NCI-H1105 treated with DMSO at 0.1 percent for 48 hours (cell line): ENCODE results near the gene DYNC1LI2.

Source experiments
- DNase-seq: peaks from one replicate; lab custom pipeline; 2025; lab: John Stamatoyannopoulos, UW

Gene DYNC1LI2

DNA sequence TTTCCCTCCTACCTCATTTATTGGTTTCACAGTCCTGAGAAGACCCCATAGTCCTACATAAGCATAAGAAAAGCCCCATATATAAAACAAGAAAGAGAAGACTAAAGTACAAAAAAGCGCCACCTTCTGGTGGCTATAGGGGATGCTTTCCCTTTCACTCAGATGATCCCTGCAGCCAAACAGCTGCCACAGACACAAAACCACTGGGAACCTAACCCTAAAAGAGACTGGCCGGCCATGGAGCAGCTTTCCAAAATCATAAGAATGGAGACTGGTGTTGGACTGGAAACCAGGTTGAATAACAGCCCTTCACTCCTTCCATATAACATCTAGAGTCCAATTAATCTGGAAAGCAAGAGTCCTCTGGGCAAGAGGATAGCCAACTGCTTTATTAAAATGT, 11.4 kb downstream of the DYNC1LI2 start:
- peak; percentile 10 for DNase-seq

DNA sequence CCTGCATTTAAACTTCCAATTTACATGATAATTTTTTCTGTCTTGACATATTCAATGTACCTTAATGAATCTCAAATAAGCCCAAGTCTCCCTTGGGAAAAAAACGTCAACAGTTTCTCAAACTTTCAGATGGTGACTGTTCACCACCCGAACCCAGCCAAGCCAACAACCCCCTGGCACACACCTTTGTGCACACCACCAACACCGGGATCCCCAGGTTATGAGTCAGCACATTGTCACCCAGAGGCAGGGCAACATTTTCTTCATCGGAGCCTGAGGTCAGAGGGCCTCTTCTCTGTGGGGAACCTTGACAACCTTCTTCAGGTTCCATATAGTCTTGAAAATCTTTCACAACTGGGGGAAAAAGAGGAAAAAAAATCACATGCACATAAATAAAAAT, 15.5 kb downstream of the DYNC1LI2 start:
- no peak for DNase-seq

DNA sequence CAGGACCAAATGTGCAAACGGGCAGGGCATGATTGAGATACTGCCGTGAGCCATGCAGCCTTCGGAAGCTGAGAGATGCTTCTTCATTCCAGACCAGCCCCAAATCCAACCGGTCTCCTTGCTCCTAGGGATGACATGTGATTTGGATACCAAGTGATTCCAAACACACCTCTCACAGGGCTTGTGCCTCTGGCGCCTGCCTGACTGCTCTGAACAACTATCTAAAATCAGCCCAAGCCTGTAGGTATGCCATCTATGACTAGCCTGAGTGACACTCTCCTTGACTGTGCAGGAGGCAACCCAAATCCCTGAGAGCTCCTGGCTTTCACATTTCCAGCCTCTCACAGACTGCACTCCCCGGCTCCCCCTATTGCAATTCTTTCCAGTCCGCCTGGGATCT, 20.3 kb downstream of the DYNC1LI2 start:
- no peak for DNase-seq

DNA sequence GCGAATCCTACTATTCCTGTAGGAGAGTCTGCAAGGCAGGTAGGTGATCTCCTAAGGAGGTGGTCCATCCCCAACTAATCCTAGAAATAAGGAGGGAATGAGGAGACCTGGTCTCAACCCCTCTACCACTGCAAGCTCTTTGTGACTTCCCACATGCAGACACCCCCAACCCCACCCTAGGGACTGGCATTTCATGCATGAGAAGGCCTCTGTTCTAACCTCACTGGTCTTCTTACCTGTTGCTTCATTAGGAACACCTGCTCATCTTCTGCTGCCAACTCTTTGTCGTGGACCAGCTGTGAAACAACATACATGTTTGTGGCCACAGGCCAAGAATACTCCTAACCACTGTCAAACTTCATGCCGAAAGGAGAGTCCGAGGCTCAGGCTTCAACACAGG, 22.6 kb downstream of the DYNC1LI2 start:
- DNase-seq = peak; percentile 33

DNA sequence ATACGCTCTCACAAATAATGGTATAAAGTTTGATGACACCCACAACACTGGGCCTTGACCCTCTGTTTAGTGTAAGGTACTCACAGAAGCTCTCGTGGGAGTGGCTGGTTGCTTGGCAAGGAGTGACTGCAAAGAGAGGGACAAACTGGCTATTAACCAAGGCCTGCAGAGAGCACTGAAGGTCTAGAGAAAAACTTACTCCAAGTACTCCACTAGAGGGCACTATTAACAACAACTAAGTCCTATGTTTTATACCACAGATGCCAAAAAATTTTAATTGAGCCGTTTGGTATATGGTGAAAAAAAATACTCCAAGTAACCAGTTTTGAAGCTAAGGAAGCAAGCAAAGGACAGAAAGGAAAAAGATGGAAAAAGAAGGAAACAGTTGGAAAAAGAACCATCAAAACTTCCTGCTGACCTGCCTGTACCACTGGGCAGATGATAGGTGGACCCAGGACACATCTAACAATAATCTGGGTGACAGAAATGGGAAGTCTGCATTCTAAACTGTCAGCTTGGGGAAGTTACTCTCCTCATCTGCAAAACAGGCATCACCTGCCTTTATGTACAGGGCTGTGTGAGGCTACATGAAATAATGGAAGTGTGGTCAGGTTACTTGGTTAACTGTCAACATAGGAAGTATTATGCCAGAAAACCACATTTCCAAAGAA, 23.2 kb downstream of the DYNC1LI2 start:
- peak; percentile 60 for DNase-seq

DNA sequence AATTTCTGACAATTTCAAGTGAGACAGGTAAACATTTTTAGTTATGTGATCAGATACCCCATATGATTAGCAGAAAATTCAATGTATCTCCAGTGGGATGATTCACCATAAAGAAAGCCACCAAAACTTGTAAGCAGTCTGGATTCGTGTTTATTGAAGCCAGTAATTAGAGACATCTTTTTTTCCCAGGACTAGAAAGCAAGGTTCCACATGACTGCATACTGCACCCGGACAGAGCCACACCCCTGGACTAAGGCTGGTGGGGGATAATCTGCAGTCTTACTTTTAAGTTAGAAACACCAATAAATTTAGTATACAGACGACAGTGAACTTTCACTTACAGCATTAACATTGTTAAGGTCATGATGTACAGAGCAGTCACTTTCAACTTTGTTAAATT, 30.6 kb downstream of the DYNC1LI2 start:
- no peak for DNase-seq

DNA sequence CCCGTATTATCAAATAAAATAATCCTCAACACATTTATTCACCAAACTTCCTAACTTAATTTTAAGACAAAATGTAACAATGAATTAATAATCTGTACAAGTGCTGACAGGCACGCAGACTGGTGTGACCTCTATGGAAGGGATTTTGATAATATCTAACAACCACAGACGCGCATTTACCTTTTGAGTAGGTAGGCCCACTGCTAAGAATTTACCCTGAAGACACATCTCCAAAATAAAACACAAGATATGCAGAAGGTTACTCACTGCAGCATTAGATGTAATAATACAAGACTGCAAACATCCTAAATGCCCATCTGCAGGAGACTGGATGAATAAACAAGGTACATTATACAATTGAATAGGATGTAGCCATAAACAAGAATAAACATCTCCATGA, 32.2 kb downstream of the DYNC1LI2 start:
- DNase-seq = no peak

DNA sequence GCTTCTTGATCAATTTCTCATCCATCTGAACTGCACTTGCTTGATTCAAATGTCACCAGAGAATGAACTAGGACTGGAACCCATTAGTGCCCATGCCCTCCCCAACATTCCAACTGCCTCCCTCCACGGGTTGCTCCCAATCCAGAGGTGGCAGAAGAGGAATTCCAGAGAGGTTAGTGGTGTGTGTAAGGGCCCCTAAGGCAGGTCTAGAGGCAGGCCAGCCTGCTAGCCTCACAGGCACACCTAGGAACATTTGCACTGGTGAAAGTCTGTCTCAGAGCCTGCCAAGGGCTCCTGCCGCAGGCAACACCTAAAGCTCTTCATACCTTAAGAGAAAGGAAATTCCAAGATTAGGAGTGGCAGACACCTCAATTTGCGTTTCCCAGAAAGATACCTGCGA, 33.6 kb downstream of the DYNC1LI2 start:
- no peak for DNase-seq

DNA sequence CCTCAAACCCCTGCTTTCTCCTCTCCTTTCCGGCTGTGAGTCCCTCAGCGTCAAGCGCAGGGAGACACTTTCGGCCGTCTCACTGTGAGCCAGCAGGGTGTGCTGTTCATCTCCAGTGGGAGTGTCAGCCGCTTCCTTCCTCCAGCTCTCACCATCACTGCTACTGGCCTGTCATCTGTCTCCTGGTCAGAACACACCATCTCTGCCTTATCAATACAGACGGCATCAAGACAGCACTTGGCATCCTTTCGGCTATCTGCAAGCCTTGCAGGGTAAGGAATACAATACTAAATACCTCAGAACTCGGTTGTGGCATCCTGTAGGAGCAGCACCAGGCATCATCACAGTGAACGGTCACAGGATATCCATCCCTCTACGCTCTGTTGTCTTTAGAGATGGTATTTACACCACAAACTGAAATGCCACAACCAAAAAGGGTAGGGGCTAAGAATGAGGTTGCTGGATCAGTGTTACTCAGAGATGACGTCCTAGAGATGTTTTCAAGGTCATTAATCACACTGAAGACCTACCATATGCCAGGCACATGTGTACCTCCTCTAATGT, 34.2 kb downstream of the DYNC1LI2 start:
- DNase-seq = no peak

DNA sequence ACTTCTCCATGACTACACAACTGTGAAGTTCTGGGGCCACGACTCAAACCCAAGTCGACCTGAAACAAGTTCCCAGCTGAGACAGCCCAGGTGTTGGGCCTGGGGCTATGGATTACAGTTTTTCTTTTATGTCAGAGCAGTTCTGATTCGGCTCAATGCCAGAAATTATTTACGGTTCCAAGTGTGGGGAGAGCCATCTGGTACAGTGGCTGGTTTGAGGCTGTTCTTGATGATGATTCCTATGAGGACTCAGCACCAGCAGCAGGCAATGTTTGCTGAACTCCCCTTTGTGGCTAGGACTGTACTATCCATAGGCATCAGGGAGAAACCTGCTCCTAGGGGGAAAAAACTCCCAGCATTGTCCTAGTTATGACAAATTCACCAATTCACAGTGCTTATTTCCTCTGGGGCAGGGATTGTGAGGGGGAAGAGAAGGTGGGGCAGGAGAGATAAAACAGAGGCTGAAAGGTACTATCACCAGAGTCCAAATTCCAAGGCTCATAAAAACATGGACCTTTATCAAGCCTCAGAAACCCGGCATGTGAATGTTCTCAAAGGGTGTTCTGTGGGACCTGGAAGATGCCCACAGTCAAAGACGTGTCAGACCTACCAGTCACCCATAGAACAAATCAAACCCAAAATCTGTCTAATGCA, 36.6 kb downstream of the DYNC1LI2 start:
- peak; percentile 26 for DNase-seq

DNA sequence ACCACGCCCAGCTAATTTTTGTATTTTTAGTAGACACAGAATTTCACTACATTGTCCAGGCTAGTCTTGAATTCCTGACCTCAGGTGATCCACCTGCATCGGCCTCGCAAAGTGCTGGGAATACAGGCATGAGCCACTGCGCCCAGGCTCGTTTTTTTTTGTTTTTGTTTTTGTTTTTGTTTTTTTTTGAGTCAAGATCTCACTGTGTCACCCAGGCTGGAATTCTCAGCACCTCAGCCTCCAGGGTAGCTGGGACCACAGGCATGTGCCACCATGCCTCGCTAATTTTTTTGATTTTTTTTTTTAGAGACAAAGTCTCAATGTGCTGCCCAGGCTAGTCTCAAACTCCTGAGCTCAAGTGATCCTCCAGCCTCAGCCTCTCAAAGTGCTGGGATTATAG, 37.3 kb downstream of the DYNC1LI2 start:
- no peak for DNase-seq

DNA sequence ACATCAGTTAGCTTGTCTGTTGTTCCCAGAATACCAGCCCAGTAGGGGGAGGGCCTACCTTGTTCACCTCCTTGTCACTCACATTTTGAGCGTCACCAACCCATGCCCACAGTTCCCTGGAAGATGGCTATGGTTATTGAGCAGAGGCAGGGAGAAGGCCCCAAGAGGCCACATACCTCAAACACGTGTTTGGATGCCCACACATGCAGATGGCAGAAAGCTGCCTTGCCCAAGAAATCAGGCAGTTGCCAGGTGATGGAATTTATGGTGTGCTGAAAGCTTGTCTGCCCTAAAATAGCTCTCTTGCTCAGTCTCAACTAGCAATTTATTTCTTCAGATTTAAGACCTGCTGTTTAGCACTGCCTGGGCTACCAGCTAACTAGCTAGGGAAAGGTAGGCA, 38.3 kb downstream of the DYNC1LI2 start:
- DNase-seq = no peak

DNA sequence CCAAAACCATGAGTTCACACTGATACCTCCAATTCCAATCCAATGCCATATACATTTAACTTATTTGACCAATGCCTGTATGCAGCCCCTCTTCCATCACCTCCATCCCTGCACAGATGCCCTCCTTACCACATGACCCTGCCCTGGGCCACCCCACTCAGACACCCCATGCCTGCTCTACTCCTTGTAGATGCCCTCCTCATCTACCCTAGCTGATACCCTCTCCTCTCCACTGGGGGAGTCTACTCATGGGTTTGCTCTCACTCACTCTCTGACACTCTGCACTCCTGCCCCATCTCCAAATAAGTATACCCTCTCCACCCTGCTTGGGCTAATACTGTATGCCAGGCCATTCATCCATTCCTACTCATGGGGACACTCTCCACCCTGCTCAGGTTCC, 38.9 kb downstream of the DYNC1LI2 start:
- no peak for DNase-seq

DNA sequence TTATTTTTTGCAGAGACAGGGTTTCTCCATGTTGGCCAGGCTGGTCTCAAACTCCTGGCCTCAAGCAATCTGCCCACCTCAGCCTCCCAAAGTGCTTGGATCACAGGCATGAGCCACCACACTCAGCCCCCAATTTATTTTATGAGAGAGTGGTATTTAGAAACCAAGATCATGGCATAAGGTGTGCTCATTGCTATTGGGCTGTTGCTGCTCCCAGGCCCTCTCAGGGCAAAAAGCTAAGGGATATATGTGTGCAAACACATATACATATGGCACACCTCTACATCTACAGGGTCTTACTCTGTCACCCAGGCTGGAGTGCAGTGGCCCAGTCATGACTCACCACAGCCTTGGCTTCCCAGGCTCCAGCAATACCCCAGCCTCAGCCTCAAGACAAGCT, 39.8 kb downstream of the DYNC1LI2 start:
- DNase-seq = no peak

DNA sequence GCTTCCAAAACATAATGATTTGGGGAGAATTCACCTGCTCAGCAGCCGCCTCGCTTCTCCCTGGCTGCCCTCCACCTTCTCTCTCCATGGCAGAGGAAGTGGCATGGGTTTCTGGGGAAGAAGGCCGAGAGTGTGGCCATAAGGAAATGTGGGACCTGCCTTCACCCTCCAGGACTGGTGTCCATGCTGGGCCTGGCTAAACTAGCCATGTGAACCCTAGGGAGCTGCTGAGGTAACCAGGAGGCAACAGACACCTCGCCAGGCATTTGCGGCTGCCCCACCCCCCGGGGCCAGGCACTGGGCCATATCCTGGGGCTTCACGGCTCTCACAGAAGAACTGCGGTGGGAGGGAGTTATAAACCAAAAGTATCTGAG, 44.9 kb downstream of the DYNC1LI2 start:
- no peak for DNase-seq

DNA sequence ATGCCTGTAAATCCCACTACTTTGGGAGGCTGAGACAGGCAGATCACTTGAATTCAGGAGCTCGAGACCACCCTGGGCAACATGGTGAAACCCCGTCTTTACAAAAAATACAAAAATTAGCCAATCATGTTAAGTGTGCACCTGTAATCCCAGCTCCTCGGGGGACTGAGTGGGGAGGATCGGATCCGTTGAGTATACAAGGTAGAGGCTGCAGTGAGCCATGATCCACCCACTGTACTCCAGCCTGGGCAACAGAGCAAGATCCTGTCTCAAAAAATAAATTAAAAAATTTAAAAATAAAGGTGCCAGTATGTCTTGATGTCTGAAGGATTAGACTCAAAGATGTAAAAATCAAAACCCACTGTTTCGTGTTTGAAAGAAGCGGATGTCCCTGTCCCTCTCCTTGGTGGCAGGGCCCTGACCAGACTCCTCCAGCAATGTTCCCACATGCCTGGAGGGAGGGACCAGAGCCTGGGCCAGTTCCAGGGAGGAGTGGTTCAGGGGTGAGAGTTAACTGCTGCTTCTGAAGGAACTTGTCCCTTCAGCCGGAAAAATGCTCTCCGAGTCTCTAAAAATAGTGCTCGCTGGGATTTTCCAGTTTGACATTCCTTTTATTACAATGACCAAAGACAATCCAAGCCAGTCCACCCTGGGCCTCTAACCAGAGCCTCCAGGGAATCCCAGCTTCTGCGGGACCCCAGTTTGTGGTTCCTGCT, 45.5 kb downstream of the DYNC1LI2 start:
- no peak for DNase-seq

DNA sequence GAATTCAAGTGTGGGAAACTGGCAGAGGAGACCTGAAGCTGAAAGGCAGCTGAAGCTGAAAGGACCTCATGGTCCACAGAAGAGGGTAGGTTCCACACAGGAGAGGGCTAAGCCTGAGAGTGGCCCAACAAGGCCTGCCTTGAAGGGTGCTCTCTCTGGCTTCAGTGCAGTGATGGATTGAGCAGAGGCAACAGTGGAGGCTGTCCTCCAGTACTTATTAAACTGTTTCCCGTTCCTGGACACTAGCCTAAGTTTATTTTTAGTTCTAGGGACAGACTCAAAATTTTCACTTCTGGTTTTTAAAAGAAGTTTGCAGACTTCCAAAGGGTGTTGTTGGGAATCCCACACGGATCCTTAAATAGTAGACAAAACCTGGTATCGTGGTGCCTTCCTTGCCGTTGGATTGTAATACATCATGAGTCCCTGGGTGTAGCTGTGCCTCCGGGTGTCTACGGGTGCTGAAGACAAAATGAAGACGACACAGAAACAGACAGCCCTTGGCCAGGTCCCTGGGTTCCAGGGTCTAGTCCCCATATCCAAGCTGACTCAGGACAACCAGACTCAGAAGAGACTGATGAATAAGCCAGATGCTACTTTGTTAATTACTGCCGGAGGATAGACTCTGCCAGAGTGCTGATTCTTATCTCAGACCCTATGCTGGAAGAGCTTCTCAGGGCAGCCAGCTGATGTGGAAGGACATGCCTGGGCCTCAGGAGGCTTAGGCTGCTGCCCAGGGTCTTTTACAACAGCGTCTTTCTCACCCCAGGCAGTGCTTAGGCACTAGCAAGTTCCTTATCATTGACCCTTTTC, 47.8 kb downstream of the DYNC1LI2 start:
- no peak for DNase-seq

DNA sequence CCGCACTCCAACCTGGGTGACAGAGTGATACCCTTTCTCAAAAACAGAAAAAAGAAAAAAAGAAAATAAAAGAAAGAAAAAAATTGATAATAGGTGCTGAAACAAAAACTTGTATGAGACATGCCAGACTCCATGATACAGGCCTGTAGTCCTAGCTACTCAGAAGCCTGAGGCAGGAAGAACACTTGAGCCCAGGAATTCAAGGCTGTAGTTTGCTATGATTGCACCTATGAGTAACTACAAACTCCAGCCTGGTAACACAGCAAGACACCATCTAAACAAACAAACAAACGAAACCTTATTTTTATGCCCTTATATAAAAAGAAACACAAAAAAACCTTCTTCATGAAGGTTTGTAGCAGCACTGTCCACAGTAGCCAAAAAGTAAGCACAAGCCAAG, 49.9 kb downstream of the DYNC1LI2 start:
- no peak for DNase-seq

DNA sequence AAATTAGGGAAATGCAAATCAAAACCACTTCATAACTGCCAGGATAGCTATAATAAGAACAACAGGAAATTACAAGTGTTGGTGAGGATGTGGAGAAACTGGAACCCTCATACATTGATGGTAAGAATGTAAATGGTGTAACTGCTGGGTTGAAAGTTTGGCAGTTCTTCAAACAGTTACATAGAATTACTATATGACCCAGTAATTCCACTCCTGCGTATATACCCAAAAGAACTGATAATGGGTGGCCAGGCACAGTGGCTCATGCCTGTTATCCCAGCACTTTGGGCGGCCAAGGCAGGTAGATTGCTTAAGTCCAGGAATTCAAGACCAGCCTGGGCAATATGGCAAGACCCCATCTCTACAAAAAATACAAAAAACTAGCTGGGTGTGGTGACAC, 50.4 kb downstream of the DYNC1LI2 start:
- no peak for DNase-seq

DNA sequence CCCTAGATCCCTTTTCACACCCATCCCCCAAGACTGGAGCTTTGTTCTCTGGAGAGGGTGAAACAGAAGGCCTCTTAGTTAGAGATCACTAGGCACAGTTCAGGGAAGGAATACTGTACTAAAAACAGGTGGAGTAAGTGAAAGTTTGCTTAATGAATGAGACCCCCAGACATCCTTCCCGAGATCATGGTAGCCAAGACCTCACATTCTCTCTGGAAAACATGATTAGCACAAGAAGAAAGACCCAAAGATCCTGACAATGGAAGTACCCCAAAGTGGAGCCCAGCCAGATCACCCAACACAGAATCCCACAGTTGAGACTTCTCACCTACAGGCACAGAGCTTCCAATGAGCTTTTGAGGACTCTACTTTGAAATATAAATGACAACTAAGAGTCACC, 51.5 kb downstream of the DYNC1LI2 start:
- DNase-seq = no peak

DNA sequence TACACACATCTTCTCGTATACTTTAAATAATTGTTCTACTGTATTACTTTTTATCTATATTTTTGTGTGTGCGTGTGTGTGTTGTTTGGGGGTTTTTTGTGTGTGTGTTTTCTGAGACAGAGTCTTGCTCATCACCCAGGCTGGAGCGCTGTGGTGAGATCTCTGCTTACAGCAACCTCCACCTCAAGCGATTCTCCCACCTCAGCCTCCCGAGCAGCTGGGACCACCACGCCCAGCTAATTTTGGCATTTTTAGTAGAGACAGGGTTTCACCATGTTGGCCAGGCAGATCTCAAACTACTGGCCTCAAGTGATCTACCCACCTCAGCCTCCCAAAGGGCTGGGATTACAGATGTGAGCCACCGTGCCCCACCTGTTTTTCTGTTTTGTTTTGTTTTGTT, 53.4 kb downstream of the DYNC1LI2 start:
- no peak for DNase-seq
